GM12878 (cell line): ENCODE measurements around the gene HIBCH. TPM values are rescaled to one million over a fixed set of nuclear protein-coding genes. Genes with fewer than 3 reads are reported as not detected.
"Not testable (repeated sequence)": the region's sequence is repeated elsewhere in the genome, so short reads cannot be mapped to it uniquely, and the experiment has no call there.

Source experiments
- ATAC-seq: fragments of 200-7000 bp; cut with Tn5 transposase; 3 replicates; pipeline ENCODE4 v1.9.1; 2020; ENCODE audit warnings: mild to moderate bottlenecking, moderate library complexity
- BruUV-seq: library from RNA; stranded (reverse); fragments of 400-500 nt; replicated peaks from 2 replicates; lab custom pipeline; 2021; lab: Mats Ljungman, UMichigan
- CTCF ChIA-PET: fragments of 300-600 bp; sonication (Branson Sonifier 250); formaldehyde crosslinking; extraction: SDS; loops from one replicate; lab custom pipeline; 2021; ENCODE audit warnings: inconsistent platforms; lab: Yijun Ruan, JAX
- POLR2A ChIA-PET: fragments of 350-600 bp; formaldehyde crosslinking; extraction: SDS; loops from one replicate; lab custom pipeline; 2021; ENCODE audit warnings: inconsistent platforms; lab: Charles Lee
- RAD21 ChIA-PET: fragments of 300-600 bp; sonication (Branson Sonifier 250); formaldehyde crosslinking; loops from one replicate; lab custom pipeline; 2023; ENCODE audit warnings: antibody characterized with exemption; ENCODE audit not compliant: unreplicated experiment; lab: Charles Lee
- SMC1A ChIA-PET: fragments of 300-600 bp; sonication (Branson Sonifier 250); formaldehyde crosslinking; loops from one replicate; lab custom pipeline; 2023; ENCODE audit not compliant: unreplicated experiment, uncharacterized antibody; lab: Charles Lee
- DNase-seq: peaks from one replicate; pipeline ENCODE4 v3.0.0-alpha.2; 2011; ENCODE audit warnings: low read depth, low spot score
- FAIRE-seq: peaks from 3 replicates; lab custom pipeline; 2011; peaks lifted over from hg19 to GRCh38; lab: Jason Lieb, UNC
- H2AFZ ChIP-seq: 2 replicates; pipeline ENCODE4 v1.6.0; 2011; ENCODE audit warnings: low read depth, low read length, control low read depth; ENCODE audit not compliant: control insufficient read depth
- H3K27ac ChIP-seq: 2 replicates; pipeline ENCODE4 v1.5.1; 2011; ENCODE audit warnings: control low read depth; ENCODE audit not compliant: control insufficient read depth, insufficient read depth
- H3K27me3 ChIP-seq, 2 experiments: replicated peaks in 1 of 2; 2 replicates each; pipeline versions ENCODE4 v1.6.0 to v1.6.1; 2011; ENCODE audit warnings: low read length in 1 of 2; ENCODE audit not compliant: control insufficient read depth in 2 of 2, insufficient read depth in 2 of 2
- H3K36me3 ChIP-seq, 2 experiments: 2 replicates each; pipeline ENCODE4 v1.5.1; 2011; ENCODE audit warnings: low read length in 1 of 2; ENCODE audit not compliant: control insufficient read depth in 2 of 2, insufficient read depth in 2 of 2
- H3K4me1 ChIP-seq: 2 replicates; pipeline ENCODE4 v1.6.1; 2011; ENCODE audit warnings: mild to moderate bottlenecking, low read length, moderate library complexity, mixed read lengths; ENCODE audit not compliant: control insufficient read depth, insufficient read depth
- H3K4me2 ChIP-seq: 2 replicates; pipeline ENCODE4 v1.6.0; 2011; ENCODE audit warnings: control low read depth; ENCODE audit not compliant: control insufficient read depth, insufficient read depth
- H3K4me3 ChIP-seq: fragments of 200-600 bp; sonication (generic); 2 replicates; pipeline ENCODE4 v1.5.1; 2016
- H3K79me2 ChIP-seq: 2 replicates; pipeline ENCODE4 v1.6.0; 2011; ENCODE audit warnings: low read length; ENCODE audit not compliant: control insufficient read depth, insufficient read depth
- H3K9ac ChIP-seq: 2 replicates; pipeline ENCODE4 v1.8.0; 2011; ENCODE audit warnings: low read length, control low read depth, mixed read lengths; ENCODE audit not compliant: control insufficient read depth, insufficient read depth
- H3K9me3 ChIP-seq: replicated peaks from 3 replicates; pipeline ENCODE4 v1.5.1; 2011; ENCODE audit warnings: mild to moderate bottlenecking, low read length; ENCODE audit not compliant: control insufficient read depth, insufficient read depth
- H4K20me1 ChIP-seq: 2 replicates; pipeline ENCODE4 v1.6.0; 2011; ENCODE audit not compliant: control insufficient read depth, insufficient read depth
- MYB ChIP-seq: fragments of 150-350 bp; IDR thresholded peaks from 2 replicates; pipeline ENCODE4 v1.6.1; 2014; ENCODE audit warnings: mild to moderate bottlenecking, low read depth, low read length, borderline replicate concordance
- TARDBP ChIP-seq: IDR thresholded peaks from 2 replicates; pipeline ENCODE4 v1.6.1; 2016; ENCODE audit warnings: borderline replicate concordance
- WGBS: methylation state at CpG from one replicate; pipeline ENCODE4 v1.1.6; 2016; ENCODE audit warnings: low lambda C conversion rate; ENCODE audit not compliant: insufficient replicate concordance, insufficient coverage; ENCODE audit errors: missing lambda C conversion rate; 5-methylcytosine and 5-hydroxymethylcytosine counted together
- in situ Hi-C: fragments of 300-500 bp; cut with MboI; formaldehyde crosslinking; loops from 9 replicates; pipeline ENCODE4 v1.14.3; 2018; ENCODE audit warnings: mixed read lengths
- intact Hi-C: fragments of 100-400 bp; cut with micrococcal nuclease; formaldehyde crosslinking; loops from one replicate; pipeline ENCODE4 v1.14.2; 2022; ENCODE audit not compliant: unreplicated experiment
- polyA plus RNA-seq, 11 experiments: library from polyadenylated mRNA; depleted of rRNA in 4 of 11; unstranded in 6 of 11; stranded (reverse) in 5 of 11; fragments of >200 nt; fragmentation: Nextera tagmentation in 4 of 11; fragmentation: Illumina TruSeq in 1 of 11; extraction: Ambion mirVana in 4 of 11; extraction: Trizol in 1 of 11; gene quantifications; 1 replicate in 1 of 11; 2 replicates in 10 of 11; pipeline versions ENCODE4 v1.2.1 to v1.2.3, GENCODE V29; 2011 to 2016; ENCODE audit warnings: inconsistent platforms in 2 of 11, missing spikeins in 2 of 11, low read depth in 1 of 11
- total RNA-seq, 4 experiments: library from RNA; depleted of rRNA in 3 of 4; stranded (reverse); fragments of >200 nt in 3 of 4; fragmentation: Illumina TruSeq in 1 of 4; extraction: Trizol in 1 of 4; gene quantifications; 2 replicates each; pipeline versions ENCODE4 v1.2.1 to v1.2.3, GENCODE V29; 2013 to 2021

The HIBCH gene
- total and polyA plus RNA-seq, 10 of the 15 experiments (the other 5 are each of a cell fraction or from before 2014, with no cell fraction given) = 22.3 to 81.0 (median 37.4) TPM

- TF ChIP-seq MYB = no peak
- TF ChIP-seq TARDBP = no peak
Observed at GRCh38 chr2:190235101-190235500, 84.5 kb downstream of the HIBCH start.

DNA sequence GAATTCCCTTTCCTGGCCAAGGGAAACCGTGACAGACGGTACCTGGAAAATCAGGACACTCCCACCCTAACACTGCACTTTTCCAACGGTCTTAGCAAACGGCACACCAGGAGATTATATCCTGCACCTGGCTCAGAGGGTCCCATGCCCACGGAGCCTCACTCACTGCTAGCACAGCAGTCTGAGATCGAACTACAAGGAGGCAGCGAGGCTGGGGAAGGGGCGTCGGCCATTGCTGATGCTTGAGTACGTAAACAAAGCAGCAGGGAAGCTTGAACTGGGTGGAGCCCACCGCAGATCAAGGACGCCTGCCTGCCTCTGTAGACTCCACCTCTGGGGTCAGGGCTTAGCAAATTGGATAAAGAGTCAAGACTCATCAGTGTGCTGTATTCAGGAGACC, 95.6 kb downstream of the HIBCH start:
- H3K4me3 ChIP-seq, RAD21 ChIA-PET, H3K9me3 ChIP-seq, SMC1A ChIA-PET, H2AFZ ChIP-seq, DNase-seq, H3K4me2 ChIP-seq, intact Hi-C loops, FAIRE-seq, H3K9ac ChIP-seq, H4K20me1 ChIP-seq, H3K27ac ChIP-seq, H3K27me3 ChIP-seq, H3K36me3 ChIP-seq, H3K4me1 ChIP-seq, ATAC-seq, H3K79me2 ChIP-seq, BruUV-seq, in situ Hi-C loops, POLR2A ChIA-PET: not testable (repeated sequence)
- CTCF ChIA-PET = interaction anchor here (0.7 kb wide), 1 partner anchor 54 kb away, joined by 3 read pairs; no protein-coding TSS in a partner anchor
- 94% methylated on average over 12 of the region's 12 CpGs for WGBS

More at GRCh38 chr2:190235101-190235500, 84.5 kb downstream of the HIBCH start:
- Histone ChIP-seq H3K27ac (no peak overlapping the region), H3K9me3 (no peaks in the 10 kb centered on the region), H3K4me1 (no peaks in the 10 kb centered on the region), H3K79me2 (no peaks in the 10 kb centered on the region), H4K20me1 (no peaks in the 10 kb centered on the region), H2AFZ (no peak overlapping the region), H3K36me3 (peaks cover 0 to 4% of the 10 kb centered on the region in 2 experiments; a peak in 1 of 4 replicates), H3K27me3 (no peaks in the 10 kb centered on the region), H3K4me3 (no peak overlapping the region), H3K4me2 (no peak overlapping the region), H3K9ac (no peak overlapping the region)
- ChIA-PET SMC1A (no interaction called here), RAD21 (no interaction called here), POLR2A (no interaction called here), CTCF (no interaction called here)
- FAIRE-seq (no peak), ATAC-seq (no peak), DNase-seq (no peak)
- BruUV-seq = no TSS peak
- WGBS = 87% methylated on average over 4 of the region's 4 CpGs
- in situ Hi-C loops = no loop called here
- intact Hi-C loops = no loop called here

DNA sequence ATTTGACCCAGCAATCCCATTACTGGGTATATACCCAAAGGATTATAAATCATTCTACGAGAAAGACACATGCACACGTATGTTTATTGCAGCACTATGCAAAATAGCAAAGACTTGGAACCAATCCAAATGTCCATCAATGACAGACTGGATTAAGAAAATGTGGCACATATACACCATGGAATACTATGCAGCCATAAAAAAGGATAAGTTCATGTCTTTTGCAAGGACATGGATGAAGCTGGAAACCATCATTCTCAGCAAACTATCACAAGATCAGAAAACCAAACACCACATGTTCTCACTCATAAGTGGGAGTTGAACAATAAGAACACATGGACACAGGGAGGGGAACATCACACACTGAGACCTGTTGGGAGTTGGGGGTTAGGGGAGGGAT, 96.9 kb downstream of the HIBCH start:
- H3K36me3 ChIP-seq, in situ Hi-C loops, H3K9me3 ChIP-seq, H3K27ac ChIP-seq, RAD21 ChIA-PET, H3K9ac ChIP-seq, ATAC-seq, H3K4me1 ChIP-seq, H2AFZ ChIP-seq, CTCF ChIA-PET, H3K79me2 ChIP-seq, intact Hi-C loops, POLR2A ChIA-PET, H3K4me3 ChIP-seq, FAIRE-seq, H3K4me2 ChIP-seq, H4K20me1 ChIP-seq, BruUV-seq, SMC1A ChIA-PET, H3K27me3 ChIP-seq, DNase-seq: not testable (repeated sequence)
- WGBS = 100% methylated on average over 2 of the region's 2 CpGs
